DMS153 treated with DMSO at 0.1 percent for 48 hours (cell line): ENCODE measurements around the gene RHBDD1.
A peak's percentile ranks its signal among the peaks of the same experiment; 100 is the strongest.

Source experiments
- DNase-seq: peaks from one replicate; lab custom pipeline; 2025; ENCODE audit not compliant: unreplicated experiment; lab: John Stamatoyannopoulos, UW

The RHBDD1 gene

GRCh38 chr2:226835796-226836547 lies at the start of gene RHBDD1:
TSS of gene RHBDD1 (plus strand) at chr2:226836054. CDS start at chr2:226864694, 28,640 bp downstream.
- peak; percentile 87 for DNase-seq

GRCh38 chr2:226788064-226788463 lies 47.8 kb upstream of the RHBDD1 start:
- no peak for DNase-seq

- no peak for DNase-seq
These were observed 46.9 kb upstream of the RHBDD1 start for GRCh38 chr2:226788881-226789490.

DNA sequence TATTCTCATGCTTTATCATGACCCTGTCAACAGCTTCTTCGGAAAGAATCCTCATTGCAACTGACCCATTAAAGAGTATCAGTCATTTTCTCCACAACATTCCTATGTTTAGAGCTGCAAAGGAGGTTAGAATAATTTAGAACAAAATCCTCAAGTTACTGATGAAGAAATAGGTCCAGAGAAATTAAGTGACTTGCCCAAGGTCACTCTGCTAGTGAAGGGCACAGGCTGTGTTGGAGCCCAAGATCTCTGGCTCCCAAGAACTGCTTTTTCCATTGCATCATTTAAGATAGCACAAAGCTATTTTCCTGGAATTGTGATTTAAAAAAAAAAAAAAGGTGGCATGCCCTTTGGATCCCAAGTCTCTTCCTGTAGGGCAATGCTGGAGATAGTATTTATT lies 45.8 kb upstream of the RHBDD1 start:
- no peak for DNase-seq

DNA sequence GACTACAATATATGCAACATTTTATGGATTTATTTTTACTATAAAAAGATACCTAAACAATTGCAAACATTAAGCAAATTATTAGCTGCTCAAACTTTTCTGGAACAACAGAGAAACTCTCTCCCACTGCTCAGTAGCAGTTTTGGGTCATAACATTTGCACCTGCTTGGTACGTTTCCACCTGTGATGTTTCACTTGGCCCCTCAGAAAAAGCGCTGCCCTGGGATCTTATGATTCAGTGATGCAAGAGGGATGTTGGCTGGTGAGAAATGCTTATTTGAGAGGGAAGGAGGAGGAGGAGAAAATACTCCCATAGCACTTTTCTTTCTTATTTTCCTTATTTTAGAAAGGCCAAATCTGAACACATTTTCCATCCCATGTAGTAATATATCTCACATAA lies 45.4 kb upstream of the RHBDD1 start:
- no peak for DNase-seq

DNA sequence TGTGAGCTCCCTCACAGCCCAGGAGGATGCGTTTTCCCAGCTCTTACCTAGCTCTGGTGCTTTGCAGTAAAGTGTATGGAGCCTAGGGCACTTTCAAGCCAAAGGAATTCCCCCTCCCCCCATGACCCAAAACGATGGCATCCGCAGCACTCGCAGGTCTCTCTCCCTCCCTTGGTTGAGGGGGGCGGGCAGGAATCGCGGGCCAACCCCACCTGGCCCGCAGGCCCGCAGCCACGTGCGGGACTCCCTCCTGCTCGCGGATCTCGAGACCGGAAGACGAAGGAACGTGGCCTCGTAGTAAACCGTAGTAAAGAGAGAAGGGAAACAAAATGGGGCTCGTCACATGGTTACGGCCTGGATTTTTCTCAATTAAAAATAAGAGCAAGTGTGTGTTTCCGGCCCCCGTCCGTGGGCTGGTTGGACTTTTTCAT lies 44.8 kb upstream of the RHBDD1 start:
- peak; percentile 55 for DNase-seq

DNA sequence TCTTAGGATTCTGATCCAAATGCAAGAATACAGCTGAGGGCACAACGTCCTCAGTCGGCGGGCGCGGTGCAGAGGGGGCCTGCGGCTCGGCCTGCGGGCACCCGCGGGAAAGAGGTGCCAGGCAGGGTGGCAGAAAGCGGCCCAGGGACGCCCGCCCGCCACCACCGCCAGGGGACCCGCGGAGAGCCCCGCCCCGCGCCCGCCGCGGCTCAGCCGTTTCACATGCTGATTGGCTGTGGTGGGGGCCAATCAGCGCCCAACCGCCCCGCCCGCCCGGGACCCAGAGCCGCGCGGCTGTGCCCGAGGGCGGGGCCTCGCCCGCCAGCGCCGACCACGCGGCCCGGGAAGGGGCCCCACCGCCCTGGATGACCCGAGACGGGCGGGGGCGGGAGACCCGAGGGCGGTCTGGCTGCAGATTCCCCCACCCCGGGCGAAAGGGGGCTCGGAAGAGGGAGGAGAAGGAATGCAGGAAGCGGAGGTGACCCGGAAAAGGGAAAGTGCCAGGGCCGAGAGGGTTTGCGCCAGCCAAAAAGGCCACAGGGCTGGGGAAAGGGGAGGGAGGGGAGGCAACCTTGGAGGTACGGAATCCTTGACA lies 44.3 kb upstream of the RHBDD1 start:
- DNase-seq = peak; percentile 70

- no peak for DNase-seq
These were observed 43.5 kb upstream of the RHBDD1 start for GRCh38 chr2:226792155-226792881.

GRCh38 chr2:226793646-226794045 lies 42.2 kb upstream of the RHBDD1 start:
- DNase-seq = no peak

DNA sequence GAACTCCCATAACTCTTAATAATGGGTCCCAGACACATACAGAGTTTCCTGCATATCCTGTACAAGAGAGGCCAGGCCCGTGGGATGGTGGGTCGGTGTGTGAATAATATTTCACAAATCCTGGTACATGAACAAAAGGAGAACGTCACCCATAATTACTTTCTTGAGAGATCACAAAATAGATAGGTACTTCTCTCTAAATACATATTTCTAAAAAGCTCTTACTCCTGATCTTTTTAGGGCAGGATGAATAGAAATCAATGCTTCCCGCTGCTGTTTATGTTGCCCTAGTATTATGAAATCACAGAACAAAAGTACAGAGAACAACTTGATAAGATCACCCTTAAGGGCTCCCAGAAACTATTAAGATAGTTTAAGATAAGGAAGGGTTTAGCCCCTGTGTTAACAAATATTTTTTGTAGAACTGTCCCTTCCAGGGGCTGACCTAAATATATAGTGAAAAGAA lies 41.6 kb upstream of the RHBDD1 start:
- DNase-seq = no peak

GRCh38 chr2:226794751-226795171 lies 41.1 kb upstream of the RHBDD1 start:
- no peak for DNase-seq

GRCh38 chr2:226795281-226796011 lies 40.4 kb upstream of the RHBDD1 start:
- no peak for DNase-seq

GRCh38 chr2:226796012-226796839 lies 39.6 kb upstream of the RHBDD1 start:
- no peak for DNase-seq

GRCh38 chr2:226796840-226797288 lies 39.0 kb upstream of the RHBDD1 start:
- no peak for DNase-seq

DNA sequence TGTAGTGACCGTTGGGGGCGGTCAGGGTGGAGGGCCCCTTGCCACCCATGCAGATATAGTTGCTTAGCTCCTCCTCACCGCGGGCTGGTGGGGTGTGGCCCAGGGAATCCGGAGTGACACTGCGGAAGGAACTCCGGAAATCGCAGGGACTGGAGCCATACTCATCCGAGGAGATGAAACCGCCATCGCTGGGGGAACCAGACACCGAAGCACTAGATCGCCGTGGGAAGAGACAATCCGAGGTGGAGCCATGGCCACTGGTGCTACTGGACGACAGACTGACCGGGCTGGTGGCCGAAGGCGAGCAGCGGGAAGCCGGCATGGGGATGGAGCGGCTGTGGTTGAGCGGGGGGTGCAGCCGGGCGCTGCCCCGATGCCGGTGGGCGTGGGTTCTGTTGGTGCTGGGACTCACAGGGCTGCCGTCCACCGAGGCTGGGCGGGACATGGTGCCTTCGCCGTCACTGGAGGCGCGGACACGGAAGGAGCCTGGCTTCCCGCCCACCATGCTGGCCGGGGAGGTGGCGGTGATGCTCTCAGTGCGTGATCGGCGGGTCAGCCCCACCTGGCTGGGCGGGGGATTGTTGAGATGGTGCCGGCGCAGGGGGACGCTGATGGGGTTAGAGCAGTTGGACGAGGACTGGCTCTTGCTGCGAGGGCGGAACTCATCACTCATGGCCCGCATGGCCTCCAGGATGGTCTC lies 38.4 kb upstream of the RHBDD1 start:
- no peak for DNase-seq

DNA sequence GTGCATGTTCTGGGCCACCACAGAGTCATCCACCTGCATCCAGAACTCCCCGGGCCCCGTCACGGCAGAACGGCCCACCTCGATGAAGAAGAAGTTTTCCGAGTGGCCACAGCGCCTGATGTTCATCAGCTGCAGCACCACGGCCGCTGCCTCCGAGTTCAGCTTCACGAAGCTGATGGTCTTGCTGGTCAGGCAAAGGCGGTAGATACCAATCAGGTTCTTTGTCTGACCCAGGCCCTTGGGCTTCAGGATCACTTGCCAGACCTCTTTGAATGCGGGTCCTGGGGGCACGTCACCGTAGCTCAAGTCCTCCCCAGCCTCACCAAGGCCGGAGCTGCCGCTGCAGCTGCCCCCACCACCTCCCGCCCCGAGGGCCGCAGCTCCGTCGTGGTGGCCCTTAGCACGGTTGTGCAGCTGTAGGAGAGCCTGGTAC lies 37.8 kb upstream of the RHBDD1 start:
- DNase-seq = no peak

DNA sequence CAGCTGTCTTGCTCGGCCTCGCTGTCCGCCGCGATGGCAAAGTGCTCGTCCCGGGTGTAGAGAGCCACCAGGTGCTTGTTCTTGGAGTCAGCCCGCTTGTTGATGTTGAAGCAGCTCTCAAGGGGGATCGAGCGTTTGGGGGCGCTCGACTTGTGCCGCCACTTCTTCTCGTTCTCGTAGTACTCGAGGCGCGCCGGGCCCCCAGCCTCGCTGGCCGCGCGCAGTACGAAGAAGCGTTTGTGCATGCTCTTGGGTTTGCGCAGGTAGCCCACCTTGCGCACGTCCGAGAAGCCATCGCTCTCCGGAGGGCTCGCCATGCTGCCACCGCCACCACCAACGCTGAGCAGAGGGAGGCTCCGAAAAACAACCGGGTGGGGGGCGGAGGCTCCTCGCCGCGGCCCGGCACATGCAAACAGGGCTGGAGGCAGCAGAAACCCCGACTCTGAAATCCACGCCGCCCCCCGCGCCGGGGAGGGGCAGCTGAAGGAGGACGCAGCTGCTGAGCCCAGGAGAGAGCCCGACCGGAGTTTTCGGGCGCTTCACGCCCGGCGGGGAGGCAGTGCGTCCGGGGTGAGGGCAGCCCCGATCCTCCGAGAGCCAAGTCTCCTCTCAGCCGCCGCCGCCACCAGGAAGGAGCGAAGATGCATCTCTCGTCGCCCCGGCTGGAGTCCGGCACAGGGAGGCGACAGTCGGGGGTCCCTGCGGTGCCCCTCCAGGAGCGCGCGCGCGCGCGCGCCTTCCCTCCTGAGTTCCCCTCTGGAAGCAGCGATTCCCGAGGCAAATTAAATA lies 37.2 kb upstream of the RHBDD1 start:
- no peak for DNase-seq

GRCh38 chr2:226799211-226799975 lies 36.5 kb upstream of the RHBDD1 start, which contains the start of gene IRS1:
TSS of gene IRS1 (minus strand) at chr2:226799820. CDS start at chr2:226798738, 1,082 bp downstream.
- no peak for DNase-seq
